H1 (cell line): ENCODE results near the gene PDE4B. TPM values are rescaled to one million over a fixed set of nuclear protein-coding genes. Genes with fewer than 3 reads are reported as not detected.

Source experiments
- CTCF ChIA-PET: fragments of 300-600 bp; sonication (Branson Sonifier 250); formaldehyde crosslinking; loops from one replicate; lab custom pipeline; 2021; ENCODE audit not compliant: partially characterized antibody; lab: Charles Lee
- POLR2A ChIA-PET: fragments of 300-600 bp; sonication (Branson Sonifier 250); formaldehyde crosslinking; loops from one replicate; lab custom pipeline; 2021; ENCODE audit warnings: inconsistent platforms; ENCODE audit not compliant: partially characterized antibody; lab: Charles Lee
- DNase-seq, 2 experiments: peaks; one replicate each; pipeline versions ENCODE4 v3.0.0 to v3.0.0-alpha.2; 2010 to 2022; ENCODE audit warnings: low spot score in 2 of 2, low read depth in 1 of 2, mixed read lengths in 1 of 2
- FAIRE-seq: peaks from 2 replicates; lab custom pipeline; 2011; peaks lifted over from hg19 to GRCh38; lab: Jason Lieb, UNC
- H2AFZ ChIP-seq: 2 replicates; pipeline ENCODE4 v1.8.1; 2012; ENCODE audit warnings: low read length, inconsistent platforms
- H2AK5ac ChIP-seq: 2 replicates; pipeline ENCODE4 v1.6.1; 2013; ENCODE audit warnings: low read depth, low read length
- H2BK120ac ChIP-seq: replicated peaks from 2 replicates; pipeline ENCODE3; 2013; ENCODE audit warnings: low read depth, low read length, inconsistent platforms
- H2BK12ac ChIP-seq: 2 replicates; pipeline ENCODE4 v1.6.1; 2013; ENCODE audit warnings: low read depth, low read length
- H2BK15ac ChIP-seq: 2 replicates; pipeline ENCODE4 v1.6.1; 2013; ENCODE audit warnings: low read length
- H2BK20ac ChIP-seq: 2 replicates; pipeline ENCODE4 v1.6.1; 2013; ENCODE audit warnings: low read length
- H2BK5ac ChIP-seq: 2 replicates; pipeline ENCODE4 v1.6.1; 2013; ENCODE audit warnings: low read depth, low read length
- H3K14ac ChIP-seq: 2 replicates; pipeline ENCODE4 v1.6.1; 2013; ENCODE audit warnings: inconsistent platforms; ENCODE audit not compliant: insufficient read length
- H3K18ac ChIP-seq: 2 replicates; pipeline ENCODE4 v1.6.1; 2013; ENCODE audit warnings: low read length; ENCODE audit errors: extremely low read depth
- H3K23ac ChIP-seq: 2 replicates; pipeline ENCODE4 v1.6.1; 2013; ENCODE audit warnings: inconsistent platforms; ENCODE audit not compliant: insufficient read length
- H3K23me2 ChIP-seq: 2 replicates; pipeline ENCODE4 v1.6.1; 2013; ENCODE audit warnings: low read depth, low read length
- H3K27ac ChIP-seq: 2 replicates; pipeline ENCODE4 v1.6.1; 2011; ENCODE audit warnings: low read depth, low read length, inconsistent platforms
- H3K27me3 ChIP-seq, 4 experiments: replicated peaks in 1 of 4; 1 replicate in 1 of 4; 2 replicates in 3 of 4; pipeline versions ENCODE4 v1.6.1 to v1.8.1; 2011 to 2013; ENCODE audit warnings: low read length in 3 of 4, mild to moderate bottlenecking in 3 of 4, inconsistent platforms in 2 of 4, mixed read lengths in 2 of 4, moderate library complexity in 1 of 4; ENCODE audit not compliant: control insufficient read depth in 3 of 4, insufficient read depth in 3 of 4; ENCODE audit errors: extremely low read depth in 1 of 4
- H3K36me3 ChIP-seq, 4 experiments: 2 replicates each; pipeline versions ENCODE4 v1.6.1 to v1.8.1; 2011 to 2013; ENCODE audit warnings: mild to moderate bottlenecking in 4 of 4, low read length in 3 of 4, moderate library complexity in 2 of 4, control low read depth in 1 of 4, inconsistent platforms in 1 of 4; ENCODE audit not compliant: insufficient read depth in 4 of 4, control insufficient read depth in 2 of 4
- H3K4ac ChIP-seq: replicated peaks from 2 replicates; pipeline ENCODE3; 2013; ENCODE audit warnings: low read length, low read depth, mixed read lengths, inconsistent platforms; ENCODE audit not compliant: insufficient read length
- H3K4me1 ChIP-seq, 4 experiments: replicated peaks in 1 of 4; 1 replicate in 1 of 4; 2 replicates in 3 of 4; pipeline versions ENCODE4 v1.6.1 to v1.8.1; 2011 to 2013; ENCODE audit warnings: low read length in 3 of 4, inconsistent platforms in 2 of 4, mixed read lengths in 1 of 4; ENCODE audit not compliant: insufficient read depth in 4 of 4, control insufficient read depth in 3 of 4
- H3K4me2 ChIP-seq, 2 experiments: 2 replicates each; pipeline versions ENCODE4 v1.6.1 to v1.8.1; 2011 to 2013; ENCODE audit warnings: low read depth in 2 of 2, low read length in 2 of 2, control low read depth in 1 of 2, inconsistent platforms in 1 of 2, mild to moderate bottlenecking in 1 of 2; ENCODE audit not compliant: insufficient read depth in 1 of 2
- H3K4me3 ChIP-seq, 4 experiments: fragments of 200-600, 300-600 bp in 1 of 4; sonication (generic), shearing (Covaris generic), sonication (Bioruptor Twin) in 1 of 4; 2 replicates each; pipeline versions ENCODE4 v1.5.1 to v1.8.1; 2011 to 2016; ENCODE audit warnings: low read length in 4 of 4, low read depth in 3 of 4, control low read depth in 2 of 4, inconsistent platforms in 2 of 4, mild to moderate bottlenecking in 2 of 4, mixed read lengths in 1 of 4, moderate library complexity in 1 of 4; ENCODE audit not compliant: insufficient read depth in 2 of 4; ENCODE audit errors: extremely low read depth in 1 of 4
- H3K56ac ChIP-seq: replicated peaks from 2 replicates; pipeline ENCODE3; 2013; ENCODE audit warnings: low read depth, mild to moderate bottlenecking, mixed read lengths, low read length, inconsistent platforms; ENCODE audit not compliant: insufficient read length
- H3K79me1 ChIP-seq: 2 replicates; pipeline ENCODE4 v1.6.1; 2013; ENCODE audit warnings: low read depth, low read length, control low read depth
- H3K79me2 ChIP-seq, 2 experiments: 2 replicates each; pipeline versions ENCODE4 v1.6.1 to v1.8.1; 2012 to 2013; ENCODE audit warnings: low read length in 2 of 2, mild to moderate bottlenecking in 2 of 2, inconsistent platforms in 1 of 2; ENCODE audit not compliant: insufficient read depth in 2 of 2, control insufficient read depth in 1 of 2
- H3K9ac ChIP-seq, 4 experiments: replicated peaks in 1 of 4; 1 replicate in 1 of 4; 2 replicates in 3 of 4; pipeline versions ENCODE4 v1.6.1 to v1.8.1; 2011 to 2013; ENCODE audit warnings: low read depth in 3 of 4, low read length in 3 of 4, control low read depth in 2 of 4, mild to moderate bottlenecking in 2 of 4, moderate library complexity in 2 of 4, inconsistent platforms in 1 of 4; ENCODE audit errors: extremely low read depth in 1 of 4
- H3K9me3 ChIP-seq, 2 experiments: 2 replicates each; pipeline versions ENCODE4 v1.6.1 to v1.8.1; 2012 to 2013; ENCODE audit warnings: mild to moderate bottlenecking in 2 of 2, moderate library complexity in 2 of 2, control low read depth in 1 of 2, inconsistent platforms in 1 of 2, low read depth in 1 of 2, low read length in 1 of 2, mixed read lengths in 1 of 2; ENCODE audit not compliant: insufficient read depth in 2 of 2
- H4K20me1 ChIP-seq, 2 experiments: replicated peaks in 1 of 2; 2 replicates each; pipeline versions ENCODE3 to v1.8.1; 2011 to 2013; ENCODE audit warnings: inconsistent platforms in 2 of 2, low read length in 2 of 2, mild to moderate bottlenecking in 1 of 2; ENCODE audit not compliant: insufficient read depth in 2 of 2, control insufficient read depth in 1 of 2
- H4K5ac ChIP-seq: 2 replicates; pipeline ENCODE4 v1.6.1; 2013; ENCODE audit warnings: low read length, low read depth, mixed read lengths, inconsistent platforms; ENCODE audit not compliant: insufficient read length
- H4K8ac ChIP-seq: 2 replicates; pipeline ENCODE4 v1.8.0; 2013; ENCODE audit warnings: mild to moderate bottlenecking, moderate library complexity, low read length, inconsistent platforms; ENCODE audit not compliant: insufficient read depth; ENCODE audit errors: extremely low read depth
- H4K91ac ChIP-seq: replicated peaks from 2 replicates; pipeline ENCODE3; 2013; ENCODE audit warnings: low read length, mixed read lengths, inconsistent platforms; ENCODE audit not compliant: insufficient read length
- EGR1 ChIP-seq: IDR thresholded peaks from 2 replicates; pipeline ENCODE4 v1.6.1; 2011; ENCODE audit warnings: low read depth, low read length, borderline replicate concordance
- HDAC2 ChIP-seq, 2 experiments: fragments of 300-600 bp in 1 of 2; sonication (generic) in 1 of 2; IDR thresholded peaks; 2 replicates each; pipeline ENCODE4 v1.6.1; 2011 to 2012; ENCODE audit warnings: low read depth in 2 of 2, low read length in 2 of 2, mild to moderate bottlenecking in 2 of 2, moderate library complexity in 2 of 2, borderline replicate concordance in 1 of 2, inconsistent platforms in 1 of 2
- WGBS, 2 experiments: shearing (Covaris generic) in 1 of 2; methylation state at CpG; one replicate each; pipeline versions ENCODE4 v1.1.6 to v1.1.7; 2013 to 2015; ENCODE audit warnings: low lambda C conversion rate in 2 of 2, mixed read lengths in 2 of 2, inconsistent platforms in 1 of 2, low coverage in 1 of 2, missing lambda C conversion rate in 1 of 2; ENCODE audit not compliant: insufficient replicate concordance in 2 of 2, insufficient coverage in 1 of 2, insufficient read length in 1 of 2; ENCODE audit errors: extremely low coverage in 1 of 2, missing lambda C conversion rate in 1 of 2; 5-methylcytosine and 5-hydroxymethylcytosine counted together
- polyA plus RNA-seq, 7 experiments: library from polyadenylated mRNA; depleted of rRNA in 3 of 7; stranded (reverse) in 5 of 7; unstranded in 2 of 7; fragments of >200 nt in 5 of 7; fragments of 200-250 nt in 2 of 7; gene quantifications; 1 replicate in 5 of 7; 2 replicates in 1 of 7; 4 replicates in 1 of 7; pipeline versions ENCODE4 v1.2.1 to v1.2.3, GENCODE V29; 2011 to 2013; ENCODE audit warnings: missing spikeins in 2 of 7, mixed read lengths in 2 of 7
- total RNA-seq: library from RNA; stranded (reverse); fragmentation: NEBNext Ultra II Directional; extraction: Animal tissue kit (Norgen Biotek cat#: 25700); gene quantifications from 2 replicates; pipeline ENCODE4 v1.2.1, GENCODE V29; 2021

PDE4B gene
- total and polyA plus RNA-seq, 2 of the 8 experiments (the other 6 are each of a cell fraction or from before 2014, with no cell fraction given) = 5.0 to 15.1 TPM

GRCh38 chr1:66330722-66331141 is 538.0 kb downstream of the PDE4B start:
- peak overlapping the region; percentile 51; the same call in 1 of the 2 replicates for H2AFZ ChIP-seq
- no peak overlapping the region for H4K5ac ChIP-seq
- no peak for FAIRE-seq
- ChIA-PET CTCF (interaction anchor here (1.0 kb wide), 1 partner anchor 31 kb away, joined by 3 read pairs; no protein-coding TSS in a partner anchor), POLR2A (no interaction called here)
- H3K36me3 ChIP-seq = no peaks in the 10 kb centered on the region
- H3K4me2 ChIP-seq = no peak overlapping the region; a peak in 1 of 4 replicates
- no peak overlapping the region for H3K14ac ChIP-seq
- no peak overlapping the region for H2BK12ac ChIP-seq
- DNase-seq = no peak
- WGBS, 2 experiments = 84% methylated on average over 4 of the region's 4 CpGs; no CpG with 5 or more reads in 1 of the 2 experiments
- H3K9me3 ChIP-seq = no peaks in the 10 kb centered on the region
- no peak overlapping the region for H2AK5ac ChIP-seq
- H4K91ac ChIP-seq = no peak overlapping the region
- no peaks in the 10 kb centered on the region for H4K20me1 ChIP-seq
- H3K27me3 ChIP-seq = peaks cover 0 to 1% (median 0%) of the 10 kb centered on the region in 4 experiments; a peak in 2 of 7 replicates
- peaks cover 0 to 15% of the 10 kb centered on the region in 2 experiments; a peak in 2 of 4 replicates for H3K79me2 ChIP-seq
- H3K23ac ChIP-seq = no peak overlapping the region
- TF ChIP-seq HDAC2 (IDR thresholded peaks at IDR 0.05; ENCODE audit: borderline replicate concordance in 1 of 2, low read depth in 2 of 2, low read length in 2 of 2) (no peak), EGR1 (no peak)
- no peak overlapping the region for H3K56ac ChIP-seq
- H3K9ac ChIP-seq = no peak overlapping the region
- H2BK20ac ChIP-seq = no peak overlapping the region; the same call in 1 of the 2 replicates
- H2BK5ac ChIP-seq = no peak overlapping the region
- no peak overlapping the region for H2BK120ac ChIP-seq
- H3K4me3 ChIP-seq = no peak overlapping the region
- H3K23me2 ChIP-seq = peaks cover 3% of the 10 kb centered on the region; the same call in 1 of the 2 replicates
- H3K79me1 ChIP-seq = no peaks in the 10 kb centered on the region
- no peak overlapping the region for H3K4ac ChIP-seq
- no peak overlapping the region for H3K27ac ChIP-seq
- peaks cover 2 to 18% (median 6%) of the 10 kb centered on the region in 4 experiments; a peak in 5 of 7 replicates for H3K4me1 ChIP-seq
- no peak overlapping the region for H4K8ac ChIP-seq
- no peak overlapping the region for H2BK15ac ChIP-seq
- H3K18ac ChIP-seq = no peak overlapping the region
